Heart left ventricle (tissue), 16 donors: Measurements from ENCODE around the gene ZBTB47. TPM values are rescaled to one million over a fixed set of nuclear protein-coding genes. Genes with fewer than 3 reads are reported as not detected.

Source experiments
- ATAC-seq, 4 donors: fragments of 200-7000 bp; cut with Tn5 transposase; one replicate each; pipeline ENCODE4 v1.9.1; 2020 to 2022; ENCODE audit warnings: moderate library complexity in 4 of 4, mild to moderate bottlenecking in 3 of 4, moderate number of reproducible peaks in 1 of 4
- DNase-seq, 5 donors: peaks; one replicate each; pipeline ENCODE4 v3.0.0-alpha.2; 2020
- H3K27ac ChIP-seq, 12 donors: fragments of 200-600 bp; sonication (generic) in 4 of 12; one replicate each; pipeline versions ENCODE4 v1.5.0 to v1.8.0; 2016 to 2022; ENCODE audit warnings: mild to moderate bottlenecking in 2 of 12
- H3K27me3 ChIP-seq, 9 donors: fragments of 200-600 bp; sonication (generic) in 2 of 9; one replicate each; pipeline versions ENCODE4 v1.5.1 to v1.8.0; 2016 to 2022; ENCODE audit warnings: mild to moderate bottlenecking in 3 of 9
- H3K36me3 ChIP-seq, 9 donors: fragments of 200-600 bp; sonication (generic) in 2 of 9; one replicate each; pipeline versions ENCODE4 v1.5.0 to v1.8.0; 2018 to 2022; ENCODE audit warnings: mild to moderate bottlenecking in 2 of 9
- H3K4me1 ChIP-seq, 12 donors: fragments of 200-600 bp; sonication (generic) in 4 of 12; one replicate each; pipeline versions ENCODE4 v1.5.0 to v1.8.0; 2016 to 2022; ENCODE audit warnings: mild to moderate bottlenecking in 3 of 12
- H3K4me3 ChIP-seq, 12 donors: fragments of 200-600 bp; sonication (generic) in 4 of 12; one replicate each; pipeline versions ENCODE4 v1.5.0 to v1.8.0; 2017 to 2022; ENCODE audit warnings: mild to moderate bottlenecking in 9 of 12, moderate library complexity in 4 of 12
- H3K9me3 ChIP-seq, 12 donors: fragments of 200-600 bp; sonication (generic) in 4 of 12; one replicate each; pipeline versions ENCODE4 v1.5.0 to v1.8.0; 2016 to 2022; ENCODE audit warnings: mild to moderate bottlenecking in 1 of 12
- CTCF ChIP-seq, 12 donors: fragments of 200-600 bp; sonication (generic) in 4 of 12; IDR thresholded peaks; one replicate each; pipeline versions ENCODE4 v1.5.0 to v1.8.0; 2018 to 2022; ENCODE audit warnings: antibody characterized with exemption in 12 of 12, mild to moderate bottlenecking in 5 of 12
- POLR2A ChIP-seq, 2 donors: fragments of 450-650 bp; IDR thresholded peaks; one replicate each; pipeline ENCODE4 v1.6.1; 2017; ENCODE audit warnings: antibody characterized with exemption in 2 of 2, mild to moderate bottlenecking in 2 of 2, moderate library complexity in 2 of 2
- WGBS, 4 donors: extraction: QIAGEN DNeasy Blood & Tissue Kit in 2 of 4; methylation state at CpG; one replicate each; pipeline versions ENCODE4 v1.1.5 to v1.1.7; 2013 to 2018; 5-methylcytosine and 5-hydroxymethylcytosine counted together
- intact Hi-C, 10 donors: fragments of 100-400 bp; cut with DNase I; formaldehyde crosslinking; loops; one replicate each; pipeline versions ENCODE4 v1.11.1 to v1.14.2; 2022
- polyA plus RNA-seq, 2 donors: library from polyadenylated mRNA; stranded (reverse); fragments of 200-250 nt; gene quantifications; one replicate each; pipeline ENCODE4 v1.2.3, GENCODE V29; 2013
- total RNA-seq, 9 donors: library from RNA; depleted of rRNA in 2 of 9; stranded (reverse); fragments of >200 nt in 2 of 9; fragmentation: NEBNext Ultra II Directional in 3 of 9; extraction: Animal tissue kit (Norgen Biotek cat#: 25700) in 3 of 9; gene quantifications; one replicate each; pipeline versions ENCODE4 v1.1.0 to v1.2.4, GENCODE V29; 2016 to 2023
- donor health status: ischemic (EF 13 %, LVEDD 7.1; RV severe dilation, severe dysfunction).
- donor health status: healthy with polysubstance abuse.
- donor health status: DM: no; HTN: yes; CAD: no.
- donor health status: DM: no; HTN: no; CAD: no.
- donor health status: ischemic (EF 25% LVEDD 6.9; RV normal size, moderate dysfunction).
- donor health status: ischemic (EF 25% LVEDD 5.7; RV mildly dilated, moderate dysfunction).
- donor health status: healthy.
- donor health status: DM: yes; HTN: yes; CAD: no.
- donor health status: ischemic (EF 35%, LVEDD 5.7; RV mildly dilated, moderate dysfunction).
- donor health status: nonischemic (EF 11% LVEDD 7.7; RV severe dilation, severe dysfunction).
- donor health status: DM: yes; HTN: yes; CAD: no.
- donor health status: PGD.
- donor health status: ischemic (EF 29% LVEDD 5.4; RV normal size, mild dysfunction).
- donor health status: nonischemic (EF 23%, LVEDD 6.1; RV moderate dilation, normal function).

The ZBTB47 gene
- total and polyA plus RNA-seq, 11 donors = 76.6 to 184 (median 125) TPM

- Histone ChIP-seq H3K27me3 (no peaks in the 10 kb centered on the region), H3K27ac (peak overlapping the region; percentile 85 to 99 (median 96)), H3K36me3 (peaks cover 0 to 7% (median 0%) of the 10 kb centered on the region in 9 donors), H3K4me3 (peak overlapping the region; percentile 23 to 67 (median 54)), H3K9me3 (no peaks in the 10 kb centered on the region), H3K4me1 (peaks cover 0 to 62% (median 6%) of the 10 kb centered on the region in 12 donors)
- intact Hi-C loops = loop anchor here in 9 of 10 donors (1.0 to 5.0 kb wide), 11 partner anchors 19 to 44 kb away; no protein-coding TSS in a partner anchor
- 15 to 29% (median 17%) methylated on average over 10 to 15 of the region's 15 CpGs for WGBS, 4 donors
- TF ChIP-seq CTCF (IDR thresholded peaks at IDR 0.05) (peak in 2 of 12 donors; percentile 24 to 28), POLR2A (IDR thresholded peaks at IDR 0.05) (peak; percentile 1 to 79)
- DNase-seq (peak; percentile 85 to 90 (median 86)), ATAC-seq (peak; percentile 75 to 81 (median 80))
Measured at GRCh38 chr3:42701371-42702065, 48.0 kb downstream of the ZBTB47 start.

DNA sequence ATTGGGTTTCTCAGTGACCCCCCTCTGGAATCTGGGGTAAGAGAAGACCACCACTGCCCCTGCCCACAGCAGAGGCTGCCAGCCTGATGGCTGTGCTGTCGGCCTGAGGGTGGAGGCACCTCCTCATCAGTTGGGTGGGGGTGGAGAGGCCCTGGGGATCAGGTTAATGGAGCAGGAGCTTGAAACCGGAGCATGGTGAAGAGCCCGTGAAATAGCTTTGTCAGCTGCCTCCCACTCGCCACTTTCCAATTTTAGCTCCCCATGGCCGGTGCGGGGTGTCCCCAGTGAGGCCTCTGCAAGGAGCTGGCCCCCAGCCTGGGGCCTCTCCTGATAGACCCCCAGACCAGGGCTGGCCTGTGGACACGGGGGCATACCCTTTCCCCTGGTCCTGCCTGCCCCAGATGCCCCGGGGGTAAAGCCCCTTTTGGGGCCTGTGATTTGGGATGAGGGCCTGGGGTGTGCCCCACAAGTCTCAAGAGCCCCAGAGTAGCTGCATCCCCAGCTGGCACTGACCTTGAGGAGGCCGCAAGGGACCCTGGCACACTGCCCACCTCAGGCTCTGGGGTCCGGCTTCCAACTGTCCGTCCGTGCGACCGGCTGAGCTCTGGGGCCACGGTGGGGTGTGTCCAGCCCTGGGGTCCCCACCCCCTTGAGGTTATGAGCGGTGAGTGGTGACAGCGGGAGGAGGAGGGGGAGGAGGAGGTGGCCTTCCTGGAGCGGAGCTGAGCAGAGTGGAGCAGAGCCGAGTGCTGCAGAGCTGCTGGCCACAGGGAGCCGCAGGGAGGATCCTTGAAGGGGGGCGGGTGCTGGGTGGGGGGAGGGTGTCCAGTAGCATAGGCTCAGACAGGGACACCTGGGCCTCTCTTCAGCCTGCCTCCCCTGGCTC lies 48.8 kb downstream of the ZBTB47 start, which contains the start of gene HHATL:
Gene HHATL (minus strand): TSS at position 733 of the 886 bp plus-strand sequence. CDS start 1,972 bp downstream, outside the sequence.
- peak; percentile 80 to 89 (median 83) for DNase-seq
- H3K4me1 ChIP-seq = peaks cover 0 to 54% (median 3%) of the 10 kb centered on the region in 12 donors

DNA sequence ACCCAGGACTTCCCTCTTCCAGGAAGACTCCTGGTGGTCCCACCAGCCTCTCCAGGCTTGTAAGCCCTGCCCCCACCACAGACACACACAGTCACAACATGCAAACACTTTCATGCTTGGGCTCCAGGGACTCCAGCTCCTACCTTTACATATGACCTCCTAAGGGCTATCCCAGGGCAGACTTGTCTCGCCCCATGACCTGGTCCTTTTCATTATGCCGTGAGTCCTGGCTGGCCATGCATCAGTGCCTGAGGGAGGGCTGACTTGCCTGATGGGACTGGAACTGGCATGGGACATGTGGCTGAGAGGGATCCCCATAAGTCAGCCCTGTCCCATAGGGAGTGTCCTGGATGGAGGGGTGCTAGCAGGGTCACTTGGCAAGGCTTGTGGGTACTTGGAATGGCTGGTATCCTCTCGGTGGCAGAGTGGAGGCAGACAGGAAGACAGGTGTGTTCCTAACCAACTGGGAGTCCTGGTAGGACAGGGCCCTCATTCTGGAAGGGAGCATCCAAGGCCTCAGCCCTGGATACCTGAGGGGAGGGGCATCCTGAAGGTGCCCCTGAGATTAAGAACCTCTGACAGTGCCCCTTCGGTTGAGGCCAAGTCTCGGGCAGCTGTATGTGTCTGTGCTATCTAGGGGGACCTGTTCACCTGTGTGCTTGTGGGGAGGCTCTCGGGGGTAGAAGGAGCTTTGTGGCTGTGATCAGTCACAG lies 49.6 kb downstream of the ZBTB47 start:
- Histone ChIP-seq H3K4me3 (no peak overlapping the region), H3K36me3 (no peaks in the 10 kb centered on the region), H3K9me3 (no peaks in the 10 kb centered on the region), H3K27me3 (no peaks in the 10 kb centered on the region), H3K4me1 (peaks cover 0 to 46% (median 3%) of the 10 kb centered on the region in 12 donors), H3K27ac (peak overlapping the region in 11 of 12 donors; percentile 78 to 99 (median 95))
- no peak for ATAC-seq
- TF ChIP-seq CTCF (IDR thresholded peaks at IDR 0.05) (no peak), POLR2A (IDR thresholded peaks at IDR 0.05) (no peak)
- intact Hi-C loops = loop anchor here in 9 of 10 donors (1.0 to 5.0 kb wide), 10 partner anchors 18 to 46 kb away; no protein-coding TSS in a partner anchor
- 46 to 82% (median 62%) methylated on average over 4 to 6 of the region's 6 CpGs for WGBS, 4 donors
- peak in 1 of 5 donors; percentile 10 for DNase-seq

More for the DNA sequence above, 48.8 kb downstream of the ZBTB47 start, which contains the start of gene HHATL:
- 26 to 34% (median 27%) methylated on average over 8 to 21 of the region's 21 CpGs; no CpG with 5 or more reads in 1 of the 4 donors for WGBS, 4 donors
- TF ChIP-seq CTCF (IDR thresholded peaks at IDR 0.05) (no peak), POLR2A (IDR thresholded peaks at IDR 0.05) (peak in 1 of 2 donors; percentile 63)
- ATAC-seq = peak; percentile 70 to 82 (median 77)
- H3K27me3 ChIP-seq = no peaks in the 10 kb centered on the region
- intact Hi-C loops = loop anchor here in 9 of 10 donors (1.0 to 5.0 kb wide), 10 partner anchors 18 to 45 kb away; no protein-coding TSS in a partner anchor
- H3K4me3 ChIP-seq = peak within 1 kb of the TSS; percentile 7 to 67 (median 54)
- H3K27ac ChIP-seq = peak within 1 kb of the TSS; percentile 85 to 99 (median 96)
- H3K9me3 ChIP-seq = no peaks in the 10 kb centered on the region
- peaks cover 0 to 3% (median 0%) of the 10 kb centered on the region in 9 donors for H3K36me3 ChIP-seq
